Thoracic aorta (tissue), 2 donors: ENCODE results near the gene SIL1. TPM values are rescaled to one million over a fixed set of nuclear protein-coding genes. Genes with fewer than 3 reads are reported as not detected.
"Not testable (repeated sequence)": the region's sequence is repeated elsewhere in the genome, so short reads cannot be mapped to it uniquely, and the experiment has no call there.

Source experiments
- ATAC-seq: fragments of 150-250 bp; one replicate; pipeline ENCODE4 v1.8.0; 2017; ENCODE audit warnings: low read depth; ENCODE audit not compliant: insufficient number of reproducible peaks, low FRiP score
- DNase-seq: peaks from one replicate; pipeline ENCODE4 v3.0.0-alpha.2; 2020; ENCODE audit warnings: low spot score
- H3K27ac ChIP-seq, 2 donors: fragments of 200-600 bp; sonication (generic); 1 replicate in 1 of 2; 2 replicates in 1 of 2; pipeline ENCODE4 v1.5.1; 2016; ENCODE audit warnings: mild to moderate bottlenecking in 2 of 2, moderate library complexity in 2 of 2
- H3K27me3 ChIP-seq: fragments of 200-600 bp; sonication (generic); replicated peaks from 2 replicates; pipeline ENCODE4 v1.6.0; 2016; ENCODE audit warnings: mild to moderate bottlenecking; ENCODE audit not compliant: insufficient read depth
- H3K36me3 ChIP-seq: fragments of 200-600 bp; sonication (generic); one replicate; pipeline ENCODE4 v1.5.1; 2016
- H3K4me1 ChIP-seq, 2 donors: fragments of 200-600 bp; sonication (generic); 1 replicate in 1 of 2; 2 replicates in 1 of 2; pipeline versions ENCODE4 v1.5.1 to v1.6.0; 2016; ENCODE audit warnings: low read depth in 2 of 2, mild to moderate bottlenecking in 1 of 2; ENCODE audit not compliant: control insufficient read depth in 1 of 2
- H3K4me3 ChIP-seq: fragments of 200-600 bp; sonication (generic); 2 replicates; pipeline ENCODE4 v1.5.1; 2016; ENCODE audit warnings: mild to moderate bottlenecking
- H3K9me3 ChIP-seq: fragments of 200-600 bp; sonication (generic); 2 replicates; pipeline ENCODE4 v1.5.1; 2016
- total RNA-seq, 2 donors: library from RNA; depleted of rRNA; stranded (reverse); fragments of >200 nt; gene quantifications; one replicate each; pipeline versions ENCODE4 v1.1.0 to v1.2.3, GENCODE V29; 2016
- TF ChIP-seq, protein P1 (sequence below): fragments of 200-600 bp; sonication (generic); IDR thresholded peaks from one replicate; pipeline ENCODE4 v1.5.1; 2019; ENCODE audit warnings: antibody characterized with exemption

The SIL1 gene
- total RNA-seq, 2 donors from 2014 or later = 33.1 to 41.2 TPM

GRCh38 chr5:139167952-139168720, 30.0 kb downstream of the SIL1 start:
- no peaks in the 10 kb centered on the region for H3K36me3 ChIP-seq
- H3K4me1 ChIP-seq = no peaks in the 10 kb centered on the region
- H3K4me3 ChIP-seq = no peak overlapping the region
- TF ChIP-seq, protein P1, sequence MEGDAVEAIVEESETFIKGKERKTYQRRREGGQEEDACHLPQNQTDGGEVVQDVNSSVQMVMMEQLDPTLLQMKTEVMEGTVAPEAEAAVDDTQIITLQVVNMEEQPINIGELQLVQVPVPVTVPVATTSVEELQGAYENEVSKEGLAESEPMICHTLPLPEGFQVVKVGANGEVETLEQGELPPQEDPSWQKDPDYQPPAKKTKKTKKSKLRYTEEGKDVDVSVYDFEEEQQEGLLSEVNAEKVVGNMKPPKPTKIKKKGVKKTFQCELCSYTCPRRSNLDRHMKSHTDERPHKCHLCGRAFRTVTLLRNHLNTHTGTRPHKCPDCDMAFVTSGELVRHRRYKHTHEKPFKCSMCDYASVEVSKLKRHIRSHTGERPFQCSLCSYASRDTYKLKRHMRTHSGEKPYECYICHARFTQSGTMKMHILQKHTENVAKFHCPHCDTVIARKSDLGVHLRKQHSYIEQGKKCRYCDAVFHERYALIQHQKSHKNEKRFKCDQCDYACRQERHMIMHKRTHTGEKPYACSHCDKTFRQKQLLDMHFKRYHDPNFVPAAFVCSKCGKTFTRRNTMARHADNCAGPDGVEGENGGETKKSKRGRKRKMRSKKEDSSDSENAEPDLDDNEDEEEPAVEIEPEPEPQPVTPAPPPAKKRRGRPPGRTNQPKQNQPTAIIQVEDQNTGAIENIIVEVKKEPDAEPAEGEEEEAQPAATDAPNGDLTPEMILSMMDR = no peak
- DNase-seq (no peak), ATAC-seq (no peak)
- peaks cover 8% of the 10 kb centered on the region for H3K9me3 ChIP-seq
- no peaks in the 10 kb centered on the region for H3K27me3 ChIP-seq
- no peak overlapping the region for H3K27ac ChIP-seq

DNA sequence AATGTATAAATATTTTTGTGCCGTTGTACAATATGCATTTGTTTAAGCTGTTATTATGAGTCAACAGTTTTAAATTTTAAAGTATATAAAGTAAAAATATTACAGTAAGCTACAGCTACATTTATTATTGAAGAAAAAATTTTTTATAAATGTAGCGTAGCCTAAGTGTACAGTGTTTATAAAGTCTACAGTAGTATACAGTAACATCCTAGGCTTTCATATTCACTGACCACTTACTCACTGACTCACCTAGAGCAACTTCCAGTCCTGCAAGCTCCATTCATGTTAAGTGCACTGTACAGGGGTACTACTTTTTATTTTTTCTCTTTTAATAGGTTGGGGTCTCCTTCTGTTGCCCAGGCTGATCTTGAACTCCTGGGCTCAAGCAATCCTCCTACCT, 30.6 kb downstream of the SIL1 start:
- DNase-seq (no peak), ATAC-seq (no peak)
- no peaks in the 10 kb centered on the region for H3K36me3 ChIP-seq
- H3K27me3 ChIP-seq = no peaks in the 10 kb centered on the region
- H3K4me3 ChIP-seq = no peak overlapping the region
- peaks cover 8% of the 10 kb centered on the region for H3K9me3 ChIP-seq
- TF ChIP-seq, protein P1 = no peak
- no peaks in the 10 kb centered on the region for H3K4me1 ChIP-seq
- H3K27ac ChIP-seq = no peak overlapping the region

DNA sequence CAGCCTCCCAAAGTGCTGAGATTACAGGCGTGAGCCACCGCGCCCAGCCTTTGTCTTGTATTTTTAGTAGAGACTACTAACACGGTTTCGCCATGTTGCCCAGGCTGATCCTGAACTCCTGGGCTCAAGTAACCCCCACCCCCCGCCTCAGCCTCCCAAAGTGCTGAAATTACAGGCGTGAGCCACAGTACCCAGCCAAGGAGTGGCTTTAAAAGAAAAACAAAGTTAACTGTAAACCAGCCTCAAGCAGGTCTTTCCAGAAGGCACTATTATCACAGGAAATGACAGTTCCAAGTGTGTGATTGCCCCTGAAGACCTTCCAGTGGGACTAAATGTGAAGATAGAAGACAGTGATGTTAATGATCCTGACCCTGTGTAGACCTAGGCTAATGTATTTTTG, 31.1 kb downstream of the SIL1 start:
- H3K9me3 ChIP-seq = peaks cover 4% of the 10 kb centered on the region
- ATAC-seq = no peak
- H3K36me3 ChIP-seq = no peaks in the 10 kb centered on the region
- H3K4me1 ChIP-seq = no peaks in the 10 kb centered on the region
- no peak overlapping the region for H3K27ac ChIP-seq
- H3K4me3 ChIP-seq = no peak overlapping the region
- DNase-seq = no peak
- no peaks in the 10 kb centered on the region for H3K27me3 ChIP-seq
- TF ChIP-seq, protein P1 = no peak

DNA sequence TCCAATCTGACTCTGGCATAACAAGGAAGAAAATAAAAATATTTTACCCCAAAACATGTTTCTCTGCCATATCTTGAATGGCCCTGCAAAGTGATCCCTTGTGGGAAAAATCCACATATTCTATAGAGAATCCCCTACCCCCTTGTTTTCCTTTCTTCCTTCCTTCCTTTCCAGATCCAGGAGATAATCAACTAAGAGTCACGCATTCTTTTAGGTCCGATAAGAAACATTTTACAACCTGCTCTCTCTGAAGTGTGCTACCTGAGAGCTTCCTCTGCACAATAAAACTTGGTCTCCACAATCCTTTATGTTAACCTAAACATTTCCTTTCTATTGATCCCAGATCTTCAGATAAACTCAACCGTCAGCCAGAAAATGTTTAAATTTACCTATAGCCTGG, 33.3 kb downstream of the SIL1 start:
- not testable (repeated sequence) for H3K36me3 ChIP-seq, H3K27ac ChIP-seq, DNase-seq, H3K9me3 ChIP-seq, ATAC-seq, H3K4me3 ChIP-seq, H3K4me1 ChIP-seq, H3K27me3 ChIP-seq

- Histone ChIP-seq H3K4me3 (no peak overlapping the region), H3K36me3 (no peaks in the 10 kb centered on the region), H3K4me1 (peaks cover 3 to 6% of the 10 kb centered on the region in 2 donors), H3K9me3 (no peaks in the 10 kb centered on the region), H3K27me3 (no peaks in the 10 kb centered on the region), H3K27ac (no peak overlapping the region)
- TF ChIP-seq, protein P1 = no peak
- ATAC-seq (no peak), DNase-seq (no peak)
Measured at GRCh38 chr5:139164020-139164419, 34.1 kb downstream of the SIL1 start.

DNA sequence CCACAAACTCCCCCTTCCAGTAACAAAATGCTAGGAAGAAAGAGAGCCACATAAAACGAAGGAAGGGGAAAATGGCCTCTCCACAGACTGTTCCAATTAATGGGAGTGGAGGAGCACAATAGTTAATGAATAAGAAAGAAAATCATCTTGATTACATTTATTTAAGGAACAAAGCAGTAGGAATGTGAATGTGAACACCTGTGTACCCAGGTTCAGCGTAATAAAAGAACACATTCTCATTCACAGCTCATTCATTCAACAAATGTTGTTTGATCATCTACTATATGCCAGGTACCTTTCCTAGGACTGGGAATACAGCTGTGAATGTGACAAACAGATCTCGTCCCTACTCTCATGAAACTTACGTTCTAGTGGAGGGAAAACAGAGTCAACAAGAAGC, 35.7 kb downstream of the SIL1 start:
- Histone ChIP-seq H3K9me3 (no peaks in the 10 kb centered on the region), H3K27ac (no peak overlapping the region)

More for the DNA sequence above, 35.7 kb downstream of the SIL1 start:
- no peak for DNase-seq
- H3K4me3 ChIP-seq = no peak overlapping the region
- H3K27me3 ChIP-seq = no peaks in the 10 kb centered on the region
- no peaks in the 10 kb centered on the region for H3K36me3 ChIP-seq
- TF ChIP-seq, protein P1 = no peak
- H3K4me1 ChIP-seq = peaks cover 7% of the 10 kb centered on the region in 2 donors
- ATAC-seq = no peak
